Activated CD4-positive, CD25-positive, alpha-beta regulatory T cell (primary cell): ENCODE data around the gene RSRC1.
"Not testable (repeated sequence)": the region's sequence is repeated elsewhere in the genome, so short reads cannot be mapped to it uniquely, and the experiment has no call there.

ENCODE experiments used
- DNase-seq, 4 experiments: peaks; one replicate each; lab custom pipeline; 2025; lab: John Stamatoyannopoulos, UW

The RSRC1 gene

GRCh38 chr3:158228942-158229341 is 119.1 kb downstream of the RSRC1 start:
- not testable (repeated sequence) for DNase-seq

- DNase-seq = no peak
Measured at GRCh38 chr3:158233791-158234190, 123.9 kb downstream of the RSRC1 start.

- DNase-seq = no peak
Measured at GRCh38 chr3:158244274-158244673, 134.4 kb downstream of the RSRC1 start.

- DNase-seq = no peak
Measured at GRCh38 chr3:158247288-158247687, 137.4 kb downstream of the RSRC1 start.

GRCh38 chr3:158248261-158248660 is 138.4 kb downstream of the RSRC1 start:
- no peak for DNase-seq

GRCh38 chr3:158249183-158249582 is 139.3 kb downstream of the RSRC1 start:
- DNase-seq = no peak

GRCh38 chr3:158258619-158259018 is 148.7 kb downstream of the RSRC1 start:
- DNase-seq = no peak

- DNase-seq = no peak
Measured at GRCh38 chr3:158260392-158260791, 150.5 kb downstream of the RSRC1 start.

GRCh38 chr3:158261371-158261991 is 151.6 kb downstream of the RSRC1 start:
- DNase-seq = no peak

- DNase-seq = no peak
Measured at GRCh38 chr3:158264894-158265293, 155.0 kb downstream of the RSRC1 start.

- no peak for DNase-seq
Measured at GRCh38 chr3:158267015-158267414, 157.1 kb downstream of the RSRC1 start.

GRCh38 chr3:158269942-158270341 is 160.1 kb downstream of the RSRC1 start:
- no peak for DNase-seq

- no peak for DNase-seq
Measured at GRCh38 chr3:158272081-158272480, 162.2 kb downstream of the RSRC1 start.

GRCh38 chr3:158273656-158274055 is 163.8 kb downstream of the RSRC1 start:
- no peak for DNase-seq

GRCh38 chr3:158278187-158278586 is 168.3 kb downstream of the RSRC1 start:
- no peak for DNase-seq

GRCh38 chr3:158279609-158280008 is 169.7 kb downstream of the RSRC1 start:
- DNase-seq = no peak

- DNase-seq = no peak
Measured at GRCh38 chr3:158295771-158296170, 185.9 kb downstream of the RSRC1 start.

GRCh38 chr3:158297940-158298339 is 188.1 kb downstream of the RSRC1 start:
- no peak for DNase-seq

GRCh38 chr3:158308236-158308928 is 198.5 kb downstream of the RSRC1 start:
- no peak for DNase-seq

- no peak for DNase-seq
Measured at GRCh38 chr3:158312560-158313141, 202.8 kb downstream of the RSRC1 start.

- no peak for DNase-seq
Measured at GRCh38 chr3:158313338-158313927, 203.5 kb downstream of the RSRC1 start.

- no peak for DNase-seq
Measured at GRCh38 chr3:158314426-158315357, 204.8 kb downstream of the RSRC1 start.
